Esophagus muscularis mucosa (tissue), 4 donors: ENCODE data around the gene HSPA4. TPM values are rescaled to one million over a fixed set of nuclear protein-coding genes. Genes with fewer than 3 reads are reported as not detected.

Experiments used
- DNase-seq: peaks from one replicate; pipeline ENCODE4 v3.0.0-alpha.2; 2017; ENCODE audit errors: extremely low spot score
- H3K27ac ChIP-seq, 4 donors: fragments of 200-600 bp; sonication (generic); replicated peaks in 1 of 4; 1 replicate in 3 of 4; 2 replicates in 1 of 4; pipeline ENCODE4 v1.5.1; 2016 to 2019; ENCODE audit warnings: mild to moderate bottlenecking in 1 of 4
- H3K27me3 ChIP-seq, 4 donors: fragments of 200-600 bp; sonication (generic); one replicate each; pipeline versions ENCODE4 v1.5.1 to v1.6.0; 2016 to 2019
- H3K36me3 ChIP-seq, 4 donors: fragments of 200-600 bp; sonication (generic); one replicate each; pipeline ENCODE4 v1.5.1; 2016 to 2019
- H3K4me1 ChIP-seq, 4 donors: fragments of 200-600 bp; sonication (generic); one replicate each; pipeline ENCODE4 v1.5.1; 2016 to 2019
- H3K4me3 ChIP-seq, 4 donors: fragments of 200-600 bp; sonication (generic); 1 replicate in 2 of 4; 2 replicates in 2 of 4; pipeline ENCODE4 v1.5.1; 2016 to 2019; ENCODE audit warnings: mild to moderate bottlenecking in 4 of 4, moderate library complexity in 1 of 4
- H3K9me3 ChIP-seq, 4 donors: fragments of 200-600 bp; sonication (generic); 1 replicate in 3 of 4; 2 replicates in 1 of 4; pipeline ENCODE4 v1.5.1; 2016 to 2019
- CTCF ChIP-seq, 3 experiments: fragments of 200-600 bp in 2 of 3; fragments of 450-650 bp in 1 of 3; sonication (generic) in 2 of 3; IDR thresholded peaks; one replicate each; pipeline ENCODE4 v1.5.1; 2017 to 2019; ENCODE audit warnings: antibody characterized with exemption in 3 of 3, mild to moderate bottlenecking in 2 of 3, moderate library complexity in 1 of 3
- EP300 ChIP-seq: sonication (generic); formaldehyde crosslinking; IDR thresholded peaks from one replicate; pipeline ENCODE4 v1.6.1; 2017; ENCODE audit warnings: antibody characterized with exemption
- POLR2A ChIP-seq: fragments of 450-650 bp; IDR thresholded peaks from one replicate; pipeline ENCODE4 v1.6.1; 2017; ENCODE audit warnings: antibody characterized with exemption, moderate library complexity, mild to moderate bottlenecking, low read depth
- POLR2AphosphoS5 ChIP-seq, 2 donors: sonication (generic); formaldehyde crosslinking; IDR thresholded peaks; one replicate each; pipeline ENCODE4 v1.6.1; 2017; ENCODE audit warnings: antibody characterized with exemption in 2 of 2
- WGBS: methylation state at CpG from one replicate; pipeline ENCODE4 v1.1.5; 2018; 5-methylcytosine and 5-hydroxymethylcytosine counted together
- intact Hi-C: fragments of 100-400 bp; cut with DNase I; formaldehyde crosslinking; loops from one replicate; pipeline ENCODE4 v1.15.1; 2023
- total RNA-seq, 4 donors: library from RNA; depleted of rRNA; stranded (reverse); fragments of >200 nt; gene quantifications; one replicate each; pipeline versions ENCODE4 v1.1.0 to v1.2.1, GENCODE V29; 2016

Gene HSPA4
- total RNA-seq, 4 donors from 2014 or later = 54.1 to 65.2 (median 55.3) TPM

DNA sequence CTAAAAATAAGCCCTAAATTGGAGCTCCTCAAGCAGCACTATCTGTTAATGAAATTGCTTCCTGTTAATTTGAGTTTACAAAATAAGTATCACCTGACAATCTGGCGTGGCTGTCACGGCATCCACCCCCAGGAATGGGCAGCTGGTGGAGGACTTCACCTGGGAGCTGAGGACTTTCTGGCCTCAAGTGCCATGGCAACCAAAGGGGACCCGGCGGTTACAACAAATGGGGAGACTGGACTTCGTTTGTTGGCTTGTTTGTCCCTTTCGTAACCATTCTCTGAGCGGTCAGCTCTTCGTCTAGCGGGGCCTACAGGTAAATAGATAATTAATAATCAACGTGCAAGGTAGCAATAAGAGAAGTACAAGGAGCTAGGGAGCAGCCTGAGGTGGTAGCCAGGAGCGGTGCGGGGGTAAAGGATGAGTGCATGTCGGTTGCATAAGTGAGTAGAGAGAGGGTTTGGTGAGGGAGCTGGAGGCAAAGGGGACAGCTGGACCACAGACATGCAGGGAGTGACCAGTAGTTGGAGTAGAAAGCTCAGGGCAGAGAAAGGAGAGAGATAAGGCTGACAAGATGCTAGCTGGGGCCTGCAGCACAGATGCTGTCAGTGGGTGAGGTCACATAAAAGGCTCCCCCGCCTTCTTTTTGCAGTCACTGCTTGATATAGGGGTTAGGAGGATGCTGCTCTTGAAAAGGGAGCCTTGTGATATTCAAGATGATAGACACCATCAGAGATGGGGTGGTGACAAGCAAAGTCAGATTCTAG lies 62.5 kb downstream of the HSPA4 start:
- DNase-seq = no peak
- 91% methylated on average over 14 of the region's 14 CpGs for WGBS
- TF ChIP-seq CTCF (IDR thresholded peaks at IDR 0.05) (no peak), EP300 (no peak), POLR2A (no peak), POLR2AphosphoS5 (IDR thresholded peaks at IDR 0.05) (no peak)
- H3K36me3 ChIP-seq = no peaks in the 10 kb centered on the region
- no peak overlapping the region for H3K27ac ChIP-seq
- no peak overlapping the region for H3K4me3 ChIP-seq
- intact Hi-C loops = loop anchor here (10.0 kb wide), 1 partner anchor 170 kb away; no protein-coding TSS in a partner anchor
- no peaks in the 10 kb centered on the region for H3K27me3 ChIP-seq
- H3K9me3 ChIP-seq = no peaks in the 10 kb centered on the region
- peaks cover 0 to 17% (median 9%) of the 10 kb centered on the region in 4 donors for H3K4me1 ChIP-seq

- no peak for TF ChIP-seq POLR2AphosphoS5 (IDR thresholded peaks at IDR 0.05)
- TF ChIP-seq POLR2A = no peak
- TF ChIP-seq CTCF (IDR thresholded peaks at IDR 0.05) = no peak
- TF ChIP-seq EP300 = no peak
- Histone ChIP-seq H3K27ac (no peak overlapping the region), H3K27me3 (no peaks in the 10 kb centered on the region), H3K9me3 (no peaks in the 10 kb centered on the region), H3K36me3 (no peaks in the 10 kb centered on the region), H3K4me1 (peaks cover 0 to 16% (median 9%) of the 10 kb centered on the region in 4 donors), H3K4me3 (no peak overlapping the region)
- intact Hi-C loops = loop anchor here (5.0 to 10.0 kb wide), 2 partner anchors 170 to 752 kb away; no protein-coding TSS in a partner anchor
- no peak for DNase-seq
- 90% methylated on average over 1 of the region's 1 CpG for WGBS
Observed at GRCh38 chr5:133114933-133115310, 63.1 kb downstream of the HSPA4 start.

- H3K4me3 ChIP-seq = no peak overlapping the region
- intact Hi-C loops = loop anchor here (5.0 to 10.0 kb wide), 2 partner anchors 168 to 751 kb away; no protein-coding TSS in a partner anchor
- no peak overlapping the region for H3K27ac ChIP-seq
- no peaks in the 10 kb centered on the region for H3K36me3 ChIP-seq
- H3K9me3 ChIP-seq = no peaks in the 10 kb centered on the region
- WGBS = 93% methylated on average over 2 of the region's 2 CpGs
- peaks cover 0 to 6% (median 0%) of the 10 kb centered on the region in 4 donors for H3K4me1 ChIP-seq
- TF ChIP-seq CTCF (IDR thresholded peaks at IDR 0.05) (no peak), EP300 (no peak), POLR2A (no peak), POLR2AphosphoS5 (IDR thresholded peaks at IDR 0.05) (no peak)
- DNase-seq = no peak
- H3K27me3 ChIP-seq = no peaks in the 10 kb centered on the region
Observed at GRCh38 chr5:133116601-133117000, 64.8 kb downstream of the HSPA4 start.

- H3K27me3 ChIP-seq = no peaks in the 10 kb centered on the region
- H3K27ac ChIP-seq = no peak overlapping the region
- TF ChIP-seq POLR2A = no peak
- no peak for TF ChIP-seq EP300
- no peak for TF ChIP-seq POLR2AphosphoS5 (IDR thresholded peaks at IDR 0.05)
- no peak for TF ChIP-seq CTCF (IDR thresholded peaks at IDR 0.05)
- H3K4me1 ChIP-seq = peaks cover 0 to 6% (median 0%) of the 10 kb centered on the region in 4 donors
- H3K4me3 ChIP-seq = no peak overlapping the region
- 74% methylated on average over 8 of the region's 10 CpGs for WGBS
- H3K9me3 ChIP-seq = no peaks in the 10 kb centered on the region
- no peaks in the 10 kb centered on the region for H3K36me3 ChIP-seq
- intact Hi-C loops = loop anchor here (5.0 to 10.0 kb wide), 2 partner anchors 167 to 750 kb away; no protein-coding TSS in a partner anchor
- no peak for DNase-seq
Observed at GRCh38 chr5:133117166-133117911, 65.5 kb downstream of the HSPA4 start.
